Hindlimb muscle (tissue), 1 donor: Measurements from ENCODE around the gene SPTBN4. TPM values are rescaled to one million over a fixed set of nuclear protein-coding genes. Genes with fewer than 3 reads are reported as not detected.
A peak's percentile ranks its signal among the peaks of the same experiment; 100 is the strongest.
"Not testable (repeated sequence)": the region's sequence is repeated elsewhere in the genome, so short reads cannot be mapped to it uniquely, and the experiment has no call there.

Source experiments
- DNase-seq: peaks from one replicate; pipeline ENCODE4 v3.0.0-alpha.2; 2013
- polyA plus RNA-seq: library from polyadenylated mRNA; unstranded; fragments of 120-200 nt; gene quantifications from one replicate; pipeline ENCODE4 v1.2.1, GENCODE V29; 2013; ENCODE audit not compliant: insufficient read length

Gene SPTBN4
- polyA plus RNA-seq, 1 donor = 0.19 TPM

DNA sequence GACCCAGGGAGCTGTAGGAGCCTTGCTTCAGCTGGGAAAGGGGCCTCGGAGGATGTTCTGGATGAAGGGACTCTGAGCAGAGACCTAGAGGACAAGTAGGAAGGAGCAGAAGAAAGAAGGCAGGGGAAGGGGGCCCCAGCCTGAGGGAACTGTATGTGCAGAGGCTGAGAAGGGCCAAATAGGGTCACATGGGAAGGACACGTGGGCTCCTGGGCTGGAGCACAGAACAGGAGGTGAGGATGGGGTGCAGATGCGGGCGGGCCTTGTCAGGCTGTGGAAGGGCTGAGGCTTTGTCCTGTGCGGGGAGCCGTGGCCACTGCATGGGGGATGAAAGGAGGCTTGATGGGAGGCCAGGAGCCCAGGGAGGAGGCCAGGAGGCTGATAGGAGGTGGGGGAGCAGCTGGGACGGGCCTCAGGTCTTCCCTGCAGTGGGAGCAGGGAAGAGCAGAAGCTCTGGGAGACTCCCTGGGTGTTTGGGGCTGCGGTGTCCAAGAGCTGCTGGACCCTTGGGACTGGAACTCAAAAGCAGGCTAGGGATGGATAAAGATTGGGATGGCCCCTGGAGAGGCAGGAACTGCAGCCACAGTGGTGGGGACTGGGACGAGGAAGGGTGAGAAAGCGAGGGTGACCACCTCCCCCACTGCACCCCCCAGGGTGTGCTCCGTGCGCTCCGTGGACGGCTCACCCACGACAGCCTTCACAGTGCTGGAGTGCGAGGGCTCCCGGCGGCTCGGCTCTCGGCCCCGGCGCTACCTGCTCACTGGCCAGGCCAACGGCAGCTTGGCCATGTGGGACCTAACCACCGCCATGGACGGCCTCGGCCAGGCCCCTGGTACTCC lies 123.0 kb downstream of the SPTBN4 start:
- DNase-seq = no peak

DNA sequence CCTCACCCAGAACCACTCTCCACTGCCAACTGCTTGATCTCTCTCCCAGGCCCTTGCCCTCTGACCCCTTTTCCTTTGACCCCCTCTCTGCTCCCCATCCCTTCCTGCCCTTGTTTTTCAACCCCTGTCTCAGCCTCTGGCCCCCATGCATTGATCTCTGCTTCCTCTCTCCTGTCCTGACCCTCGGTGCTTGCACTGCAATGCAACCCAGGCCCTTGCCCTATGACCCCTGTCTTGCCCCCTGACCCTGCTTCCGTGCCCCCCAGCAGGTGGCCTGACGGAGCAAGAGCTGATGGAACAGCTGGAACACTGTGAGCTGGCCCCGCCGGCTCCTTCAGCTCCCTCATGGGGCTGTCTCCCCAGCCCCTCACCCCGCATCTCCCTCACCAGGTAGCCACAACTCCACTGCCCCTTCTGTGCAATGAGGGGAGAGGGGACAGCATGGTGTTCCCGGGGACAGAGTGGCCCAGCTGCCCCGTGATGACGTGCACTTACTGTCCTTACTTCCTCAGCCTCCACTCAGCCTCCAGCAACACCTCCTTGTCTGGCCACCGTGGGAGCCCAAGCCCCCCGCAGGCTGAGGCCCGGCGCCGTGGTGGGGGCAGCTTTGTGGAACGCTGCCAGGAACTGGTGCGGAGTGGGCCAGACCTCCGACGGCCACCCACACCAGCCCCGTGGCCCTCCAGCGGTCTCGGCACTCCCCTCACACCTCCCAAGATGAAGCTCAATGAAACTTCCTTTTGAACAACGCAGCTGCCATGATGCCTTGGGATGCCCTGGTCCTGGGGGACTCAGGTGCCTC lies 123.9 kb downstream of the SPTBN4 start:
- no peak for DNase-seq

DNA sequence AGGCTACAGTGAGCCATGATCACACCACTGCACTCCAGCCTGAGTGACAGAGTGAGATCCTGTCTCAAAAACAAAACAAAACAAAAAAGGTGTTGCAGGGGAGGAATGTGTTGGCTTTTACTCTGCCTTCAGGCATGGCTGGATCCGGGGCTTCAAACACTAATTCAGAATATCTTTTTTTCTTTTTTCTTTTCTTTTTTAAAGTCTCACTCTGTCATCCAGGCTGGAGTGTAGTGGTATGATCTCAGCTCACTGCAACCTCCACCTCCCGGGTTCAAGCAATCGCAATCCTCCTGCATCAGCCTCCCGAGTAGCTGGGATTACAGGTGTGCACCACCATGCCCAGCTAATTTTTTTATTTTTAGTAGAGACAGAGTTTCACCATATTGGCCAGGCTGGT lies 124.9 kb downstream of the SPTBN4 start:
- DNase-seq = not testable (repeated sequence)

DNA sequence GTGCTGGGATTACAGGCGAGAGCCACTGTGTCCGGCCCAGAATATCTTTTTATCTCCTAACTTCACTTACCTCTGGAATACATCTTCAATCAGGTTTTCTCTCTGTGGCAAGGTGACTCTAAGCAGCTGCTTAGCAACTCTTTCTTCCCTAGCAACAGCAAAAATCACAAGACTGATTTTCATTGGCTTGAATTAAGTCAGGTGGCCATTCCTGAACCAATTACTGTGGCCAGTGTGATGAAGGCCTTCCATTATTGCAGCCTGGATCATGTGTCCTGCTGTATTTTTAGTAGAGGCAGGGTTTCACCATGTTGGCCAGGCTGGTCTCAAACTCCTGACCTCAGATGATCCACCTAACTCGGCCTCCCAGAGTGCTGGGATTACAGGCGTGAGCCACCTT lies 125.4 kb downstream of the SPTBN4 start:
- no peak for DNase-seq

DNA sequence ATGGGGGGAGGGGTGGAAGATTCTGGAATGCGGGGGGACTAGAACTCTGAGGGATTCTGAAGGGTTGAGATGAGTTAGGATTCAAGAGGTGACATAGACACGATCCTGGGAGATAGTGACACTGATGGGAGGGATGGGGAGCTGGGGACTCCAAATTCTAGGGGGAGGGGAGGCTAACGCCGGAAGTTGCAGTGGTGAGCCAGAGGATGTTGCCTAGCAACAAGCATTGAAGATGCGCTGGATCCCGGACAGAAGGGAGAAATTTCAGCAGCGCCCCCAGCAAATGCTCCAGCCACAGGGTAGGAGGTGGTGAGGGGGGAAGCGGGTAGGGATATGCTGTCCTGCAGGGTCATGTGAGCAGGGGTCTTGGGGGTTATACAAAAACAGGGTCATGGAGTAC lies 127.5 kb downstream of the SPTBN4 start:
- no peak for DNase-seq

DNA sequence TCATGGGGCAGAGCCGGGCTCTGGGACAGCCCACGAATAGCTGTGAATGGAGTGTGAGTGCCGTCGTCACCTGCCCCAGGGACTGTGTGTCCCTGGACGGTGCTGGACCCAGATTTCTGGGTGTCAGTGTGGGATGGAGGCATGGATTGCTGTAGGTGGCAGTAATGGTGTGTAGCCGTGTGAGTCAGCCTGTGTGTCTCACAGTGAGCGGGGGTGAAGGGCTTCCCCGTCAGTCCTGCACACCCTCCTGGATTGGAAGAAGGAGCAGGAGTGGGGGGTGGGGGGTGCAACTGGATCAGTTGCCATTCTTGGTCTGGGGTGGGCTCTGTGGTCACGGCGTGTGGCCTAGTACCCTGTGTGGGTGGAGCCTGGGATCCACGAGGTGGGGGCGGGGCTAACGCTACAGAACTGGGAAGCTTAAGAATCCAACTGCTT lies 127.9 kb downstream of the SPTBN4 start:
- no peak for DNase-seq

DNA sequence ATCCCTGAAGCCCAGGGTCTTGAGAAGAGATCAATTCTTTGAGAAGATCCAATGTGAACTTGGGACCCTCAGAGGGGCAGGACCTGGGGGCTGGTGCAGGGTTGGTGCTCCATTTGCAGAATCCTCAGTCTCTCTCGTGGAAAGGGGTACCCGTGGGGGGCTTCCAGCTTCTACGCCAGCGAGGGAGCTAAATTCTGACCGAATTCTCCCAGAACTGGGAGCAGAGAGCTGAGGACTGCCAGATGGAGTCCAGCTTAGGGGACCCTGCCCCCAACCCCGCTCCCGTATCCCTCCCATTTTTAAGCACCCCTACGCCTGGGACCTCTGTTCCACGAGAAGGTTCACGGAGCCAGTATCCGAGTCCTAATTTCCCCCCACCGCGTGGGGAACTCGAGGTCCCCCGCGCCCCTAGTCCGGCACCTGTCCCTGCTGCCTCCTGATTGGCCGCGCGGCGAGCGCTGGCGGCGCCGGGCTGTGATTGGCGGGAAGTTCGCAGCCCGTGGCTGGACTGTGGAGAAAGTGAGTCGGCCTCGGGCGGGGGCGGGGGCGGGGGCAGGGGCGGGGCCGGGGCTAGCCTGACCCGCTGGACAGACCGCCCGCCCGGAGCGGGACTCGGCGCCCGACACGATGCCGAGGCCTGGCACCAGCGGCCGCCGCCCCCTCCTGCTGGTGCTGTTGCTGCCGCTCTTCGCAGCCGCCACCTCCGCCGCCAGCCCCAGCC lies 130.0 kb downstream of the SPTBN4 start:
- peak; percentile 74 for DNase-seq

DNA sequence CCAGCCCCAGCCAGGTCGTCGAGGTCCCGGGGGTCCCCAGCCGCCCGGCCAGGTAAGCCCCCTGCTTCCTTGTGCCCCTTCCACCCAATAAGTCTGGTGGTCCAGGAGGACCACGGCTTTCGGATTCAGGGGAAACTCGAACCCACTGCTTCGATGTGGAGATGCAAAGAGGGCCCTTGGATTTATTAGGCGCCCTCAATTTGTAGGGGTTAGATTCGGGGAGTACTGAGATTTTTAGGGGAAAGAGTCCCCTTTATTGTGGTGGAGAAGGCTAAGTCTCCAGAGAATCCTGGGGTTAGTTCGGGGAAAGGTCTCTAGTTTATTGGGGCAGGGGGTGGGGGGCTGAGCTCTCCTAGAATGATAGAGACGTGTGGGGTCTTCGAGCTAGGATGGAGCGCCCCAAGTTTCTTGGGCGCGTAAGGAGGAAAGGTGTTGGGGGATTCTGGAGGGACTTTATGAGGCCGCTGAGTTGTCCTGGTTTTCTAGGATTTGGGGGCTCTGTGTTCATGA lies 130.6 kb downstream of the SPTBN4 start:
- DNase-seq = no peak

DNA sequence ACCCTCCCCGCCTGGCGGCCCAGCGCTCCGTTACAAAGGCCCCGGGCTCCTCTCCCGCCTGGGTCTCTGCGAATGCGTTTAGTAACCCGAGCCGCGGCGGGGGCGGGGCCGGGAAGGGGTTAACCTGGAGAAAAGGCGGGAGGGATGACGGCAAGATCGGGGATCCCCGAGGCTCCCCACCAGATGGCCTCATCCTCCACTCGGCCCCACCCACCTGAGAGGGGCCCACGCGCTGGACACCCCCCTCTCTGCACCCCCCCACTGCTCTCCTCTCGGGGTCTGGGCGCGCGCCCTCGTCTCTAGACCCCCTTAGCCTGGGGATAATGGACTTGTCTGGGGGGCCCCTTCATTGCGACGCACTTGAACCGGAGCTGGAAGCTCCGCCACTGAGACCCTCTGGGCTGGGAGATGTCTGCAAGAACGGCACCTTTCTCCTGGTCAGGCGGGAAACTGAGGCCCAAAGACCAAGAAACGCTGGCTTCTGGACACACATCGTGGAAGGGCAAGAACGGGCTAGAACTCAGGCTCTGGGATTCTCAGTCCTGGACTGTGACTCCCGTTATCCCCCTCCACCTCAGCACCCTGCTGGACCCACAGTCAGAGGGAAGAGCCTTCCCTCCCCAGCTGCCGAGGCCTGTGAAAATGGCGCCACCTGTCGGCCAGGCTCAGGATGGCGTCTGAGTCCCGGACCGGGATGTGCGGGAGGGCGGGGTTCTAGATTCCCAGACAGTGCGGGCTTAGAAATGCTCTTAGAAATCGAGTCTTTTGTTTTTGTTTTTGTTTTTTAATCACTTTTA lies 131.5 kb downstream of the SPTBN4 start:
- DNase-seq = peak; percentile 95

DNA sequence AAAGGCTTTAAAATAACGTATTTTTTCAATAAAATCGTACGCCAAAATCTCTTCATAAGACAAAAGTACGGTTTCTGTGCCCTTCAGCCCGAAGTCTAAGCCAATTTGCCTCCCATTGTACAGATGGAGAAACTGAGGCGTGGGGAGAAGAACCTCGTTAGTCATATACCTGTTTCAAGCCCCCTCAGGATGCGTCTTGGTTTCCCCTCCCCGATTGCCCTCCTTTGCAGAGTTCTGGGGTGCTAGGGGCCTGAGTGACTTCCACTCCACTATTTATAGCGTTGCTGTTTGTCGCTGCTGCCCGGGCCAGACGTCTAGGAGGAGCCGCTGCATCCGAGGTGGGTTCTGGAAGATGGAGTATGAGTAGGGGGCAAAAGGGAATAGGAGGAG lies 132.1 kb downstream of the SPTBN4 start:
- no peak for DNase-seq

DNA sequence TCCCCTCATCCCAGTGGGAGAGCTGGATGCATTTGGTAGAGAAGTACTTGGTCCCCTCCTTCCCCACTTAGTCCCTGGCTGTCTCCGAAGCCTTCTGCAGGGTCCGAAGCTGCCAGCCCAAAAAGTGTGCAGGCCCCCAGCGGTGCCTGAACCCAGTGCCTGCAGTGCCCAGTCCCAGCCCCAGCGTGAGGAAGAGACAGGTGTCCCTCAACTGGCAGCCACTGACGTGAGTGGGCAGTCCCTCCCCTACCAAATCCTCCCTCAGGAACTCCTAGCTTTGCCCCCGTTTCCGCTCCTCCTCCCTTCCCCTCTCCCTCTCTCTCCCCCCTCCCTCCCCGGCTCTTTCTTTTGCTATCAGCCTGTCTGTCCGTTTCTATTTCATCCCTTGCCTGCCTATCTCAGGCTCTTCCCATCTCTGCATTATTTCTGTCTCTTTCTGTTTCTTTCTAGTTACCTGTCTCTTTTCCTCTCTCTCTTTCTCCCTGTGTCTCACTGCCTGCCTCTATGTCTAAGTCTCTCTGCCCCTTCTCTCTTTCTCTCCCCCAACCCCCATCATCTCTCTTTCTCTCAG lies 132.6 kb downstream of the SPTBN4 start:
- DNase-seq = no peak

DNA sequence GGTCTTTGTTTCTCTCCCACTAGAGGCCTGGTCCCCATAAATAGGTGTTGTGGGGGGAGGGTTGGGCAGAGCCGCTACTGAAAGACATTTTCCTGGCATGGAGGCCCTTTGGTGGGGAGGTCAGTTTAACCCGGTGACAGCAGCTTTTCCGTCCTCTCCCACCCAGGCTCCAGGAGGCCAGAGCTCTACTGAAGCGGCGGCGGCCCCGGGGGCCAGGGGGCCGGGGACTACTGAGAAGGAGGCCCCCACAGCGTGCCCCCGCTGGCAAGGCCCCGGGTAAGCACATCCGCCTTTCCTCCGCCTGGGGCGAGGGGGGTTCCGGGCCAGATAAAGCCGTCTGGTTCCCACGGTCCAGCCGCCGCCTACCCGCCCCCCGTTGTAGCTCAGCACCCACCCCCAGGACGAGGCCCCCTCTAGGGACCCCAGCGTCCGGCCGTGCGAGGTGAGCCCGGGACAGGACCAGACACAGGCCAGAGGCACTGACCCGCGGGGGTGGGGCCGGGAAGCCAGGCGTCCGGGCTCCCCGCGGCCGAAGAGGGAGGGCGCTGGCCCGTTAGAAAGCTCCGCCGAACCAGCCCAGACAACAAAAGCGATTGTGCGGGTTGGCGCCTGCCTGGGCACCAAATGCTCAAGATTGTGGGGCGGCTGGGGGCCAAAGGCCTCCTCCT lies 133.2 kb downstream of the SPTBN4 start:
- no peak for DNase-seq

DNA sequence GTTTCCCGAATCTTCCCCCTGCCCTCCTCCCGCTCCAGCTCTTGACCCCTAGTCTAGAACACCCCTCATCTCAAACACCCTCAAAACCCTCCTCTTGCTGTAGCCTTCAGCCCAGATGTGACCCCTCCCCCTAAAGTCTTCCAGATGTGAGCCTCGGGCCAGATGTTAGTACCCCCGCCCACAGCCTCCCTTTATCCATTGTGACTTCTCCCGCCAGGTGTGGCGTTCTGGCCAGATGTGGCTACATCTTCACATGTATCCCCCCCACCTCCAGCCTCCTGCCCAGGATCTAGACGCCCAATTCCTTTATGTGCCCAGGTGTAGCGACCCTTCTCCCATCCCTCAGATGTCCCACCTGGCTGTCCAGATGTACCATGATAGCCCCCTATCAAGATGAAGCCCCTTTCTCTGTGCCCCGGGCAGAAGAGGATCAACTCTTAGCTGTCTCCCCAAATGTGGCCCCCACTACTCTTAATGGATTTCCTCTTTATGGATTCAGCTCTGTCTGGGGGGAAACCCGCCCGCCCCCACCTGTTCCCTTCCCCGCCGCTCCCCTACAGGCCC lies 133.9 kb downstream of the SPTBN4 start:
- DNase-seq = no peak

DNA sequence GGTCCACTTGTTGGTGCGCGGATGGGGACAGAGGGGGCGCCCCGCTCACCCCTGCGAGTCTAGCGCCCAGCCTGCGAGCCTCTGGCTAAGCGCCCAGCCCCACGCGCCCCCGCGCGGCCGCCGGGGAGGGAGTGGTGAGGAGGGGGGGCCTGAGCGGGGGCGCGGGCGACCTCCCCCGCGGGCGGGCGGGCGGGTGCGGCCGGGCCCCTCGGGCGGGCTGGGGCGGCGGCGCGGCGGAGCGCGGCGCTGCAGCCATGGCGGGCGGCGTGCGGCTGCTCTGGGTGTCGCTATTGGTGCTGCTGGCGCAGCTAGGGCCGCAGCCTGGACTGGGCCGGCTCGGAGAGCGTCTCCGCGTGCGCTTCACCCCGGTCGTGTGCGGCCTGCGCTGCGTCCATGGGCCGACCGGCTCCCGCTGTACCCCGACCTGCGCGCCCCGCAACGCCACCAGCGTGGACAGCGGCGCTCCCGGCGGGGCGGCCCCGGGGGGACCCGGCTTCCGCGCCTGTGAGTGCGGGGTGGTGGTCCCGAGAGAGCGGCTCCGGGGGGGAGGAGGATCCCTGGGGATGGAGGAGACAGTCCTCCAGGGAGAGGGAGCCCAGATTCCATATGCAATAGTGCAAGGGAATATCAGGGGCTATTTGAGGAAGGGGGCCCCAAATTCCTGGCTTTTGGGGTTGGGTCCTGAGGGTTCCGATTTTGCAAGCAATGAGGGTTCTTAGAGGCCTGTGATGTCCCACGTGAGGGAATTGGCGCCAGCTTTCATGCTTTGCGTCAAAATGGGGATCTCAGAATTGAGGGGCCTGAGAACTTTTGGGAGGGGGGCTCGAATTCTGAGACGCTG lies 134.6 kb downstream of the SPTBN4 start, which contains the start of gene LTBP4:
TSS of gene LTBP4 (plus strand) at position 236 of the 841 bp plus-strand sequence. CDS start at position 255, 19 bp downstream.
- no peak for DNase-seq

DNA sequence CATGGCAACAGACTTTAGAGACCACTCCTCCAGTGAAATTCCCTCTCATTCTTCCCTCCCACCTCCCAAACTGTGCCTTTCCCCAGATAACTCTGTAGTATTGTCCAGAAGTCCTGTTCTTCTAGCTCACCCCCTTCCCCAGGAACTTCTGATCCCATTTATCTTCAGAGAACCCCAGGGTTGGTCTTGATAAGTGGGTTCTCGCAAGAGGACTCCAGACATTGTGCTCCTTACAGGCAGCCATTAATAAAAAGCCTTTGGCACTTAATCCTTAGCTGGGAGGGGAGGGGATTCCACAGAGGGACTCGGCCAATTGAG lies 136.2 kb downstream of the SPTBN4 start:
- DNase-seq = no peak

DNA sequence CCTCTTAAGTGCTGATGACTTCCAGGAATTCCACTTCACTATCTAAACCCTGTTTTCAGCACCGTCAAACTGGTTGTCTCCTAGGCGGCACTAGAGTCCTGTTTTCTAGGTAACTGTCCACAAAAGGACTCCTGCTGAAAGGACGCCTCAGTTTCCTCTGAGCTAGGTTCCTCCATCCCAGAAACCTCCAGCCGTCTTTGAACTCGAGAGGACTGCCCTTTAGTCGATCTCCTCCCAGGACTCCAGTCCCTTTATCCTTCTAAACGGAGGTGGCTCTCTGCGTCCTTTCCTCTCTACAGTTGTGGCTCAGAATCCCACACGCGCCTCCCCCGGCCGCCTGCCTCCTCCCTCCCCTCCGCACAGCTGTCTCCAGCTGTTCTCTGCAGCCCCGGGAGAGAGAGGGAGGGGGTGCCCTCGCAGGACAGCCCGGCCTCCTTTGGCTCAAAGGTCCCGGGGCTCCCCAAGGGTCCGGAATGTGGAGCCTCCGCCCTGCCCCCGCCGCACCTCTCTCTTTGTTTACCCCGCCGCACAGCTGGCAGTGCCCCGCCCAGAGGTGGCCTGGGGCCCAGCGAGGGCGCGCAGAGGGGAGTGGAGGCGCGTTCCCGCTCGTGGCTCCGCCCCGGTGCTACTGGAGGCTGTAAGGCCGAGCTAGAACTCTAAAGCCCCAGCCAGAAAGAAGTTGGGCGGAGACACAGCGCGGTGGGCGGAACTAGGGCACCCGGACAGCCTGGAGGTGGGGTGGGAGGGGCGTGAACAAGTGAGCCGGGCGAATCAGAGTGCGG lies 136.8 kb downstream of the SPTBN4 start:
- DNase-seq = peak; percentile 96

DNA sequence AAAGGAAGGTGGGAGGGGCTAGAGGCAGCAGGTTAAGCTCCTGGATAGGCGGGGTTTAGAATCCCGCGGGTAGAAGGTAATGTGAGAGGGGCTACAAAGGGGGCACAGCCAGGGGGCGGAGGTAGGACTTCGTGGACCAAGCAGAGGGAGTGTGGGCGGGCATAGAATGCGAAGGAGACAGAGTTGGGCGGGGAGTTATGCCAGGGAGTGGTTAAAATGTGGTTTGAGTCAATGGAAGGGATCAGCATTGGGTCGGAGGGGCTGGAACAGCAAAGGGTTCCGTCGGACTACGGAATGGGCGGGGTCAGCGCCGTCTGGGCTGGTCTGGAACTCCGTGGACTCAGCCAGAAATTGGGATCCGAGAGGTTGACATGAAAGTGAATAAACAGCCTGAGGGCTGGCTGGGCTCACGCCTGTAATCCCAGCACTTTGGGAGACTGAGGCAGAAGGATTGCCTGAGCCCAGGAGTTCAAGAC lies 137.4 kb downstream of the SPTBN4 start:
- no peak for DNase-seq

DNA sequence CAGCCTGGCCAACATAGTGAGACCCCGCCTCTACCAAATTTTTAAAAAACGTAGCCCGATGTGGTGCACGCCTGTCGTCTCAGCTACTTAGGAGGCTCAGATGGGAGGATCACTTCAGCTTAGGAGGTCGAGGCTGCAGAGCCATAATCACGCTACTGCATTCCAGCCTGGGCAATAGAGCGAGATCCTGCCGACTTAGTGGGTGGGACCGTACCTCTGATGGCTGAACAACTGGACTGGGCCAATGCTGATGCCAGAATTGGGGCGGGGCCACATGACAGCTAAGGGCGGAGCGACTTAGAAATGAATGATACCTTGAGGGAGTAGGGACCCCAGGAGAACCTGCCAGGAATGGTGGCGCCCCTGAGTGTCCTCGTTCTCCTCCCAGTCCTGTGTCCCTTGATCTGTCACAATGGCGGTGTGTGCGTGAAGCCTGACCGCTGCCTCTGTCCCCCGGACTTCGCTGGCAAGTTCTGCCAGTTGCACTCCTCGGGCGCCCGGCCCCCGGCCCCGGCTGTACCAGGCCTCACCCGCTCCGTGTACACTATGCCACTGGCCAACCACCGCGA lies 137.9 kb downstream of the SPTBN4 start:
- no peak for DNase-seq
